Hepatocyte (in vitro differentiated cells): ENCODE results near the gene CHD5. TPM values are rescaled to one million over a fixed set of nuclear protein-coding genes. Genes with fewer than 3 reads are reported as not detected.

Experiments used
- DNase-seq: peaks from one replicate; pipeline ENCODE4 v3.0.0-alpha.2; 2016; ENCODE audit warnings: low spot score
- H2AFZ ChIP-seq: fragments of 200-600 bp; sonication (generic); 2 replicates; pipeline ENCODE4 v1.6.0; 2016; ENCODE audit warnings: antibody characterized with exemption, mild to moderate bottlenecking
- H3K27ac ChIP-seq: fragments of 200-600 bp; sonication (generic); 2 replicates; pipeline ENCODE4 v1.5.1; 2016; ENCODE audit warnings: mild to moderate bottlenecking
- H3K27me3 ChIP-seq: fragments of 200-600 bp; sonication (generic); 2 replicates; pipeline ENCODE4 v1.6.1; 2016
- H3K36me3 ChIP-seq: fragments of 200-600 bp; sonication (generic); replicated peaks from 2 replicates; pipeline ENCODE4 v1.5.1; 2016; ENCODE audit warnings: low read depth; ENCODE audit not compliant: insufficient read depth
- H3K4me1 ChIP-seq: fragments of 200-600 bp; sonication (generic); 2 replicates; pipeline ENCODE4 v1.5.1; 2016; ENCODE audit warnings: mild to moderate bottlenecking, moderate library complexity; ENCODE audit not compliant: insufficient read depth
- H3K4me2 ChIP-seq: fragments of 200-600 bp; sonication (generic); 2 replicates; pipeline ENCODE4 v1.6.0; 2016
- H3K4me3 ChIP-seq: fragments of 200-600 bp; sonication (generic); 2 replicates; pipeline ENCODE4 v1.5.1; 2016; ENCODE audit warnings: mild to moderate bottlenecking
- H3K79me2 ChIP-seq: fragments of 200-600 bp; sonication (generic); 2 replicates; pipeline ENCODE4 v1.6.0; 2017; ENCODE audit warnings: mild to moderate bottlenecking
- H3K9me2 ChIP-seq: fragments of 200-600 bp; sonication (generic); replicated peaks from 2 replicates; pipeline ENCODE4 v1.6.0; 2017; ENCODE audit warnings: mild to moderate bottlenecking; ENCODE audit not compliant: insufficient read depth
- H3K9me3 ChIP-seq: fragments of 200-600 bp; sonication (generic); 2 replicates; pipeline ENCODE4 v1.5.1; 2016; ENCODE audit warnings: low read depth, mild to moderate bottlenecking
- H4K20me1 ChIP-seq: fragments of 200-600 bp; sonication (generic); 2 replicates; pipeline ENCODE4 v1.6.0; 2016; ENCODE audit warnings: mild to moderate bottlenecking; ENCODE audit not compliant: insufficient read depth, poor library complexity, severe bottlenecking
- CTCF ChIP-seq: fragments of 200-600 bp; sonication (generic); IDR thresholded peaks from 2 replicates; pipeline ENCODE4 v1.5.1; 2016; ENCODE audit warnings: antibody characterized with exemption, mild to moderate bottlenecking; ENCODE audit not compliant: poor library complexity
- EZH2 ChIP-seq: fragments of 200-600 bp; sonication (generic); IDR thresholded peaks from 2 replicates; pipeline ENCODE4 v1.6.1; 2016; ENCODE audit warnings: antibody characterized with exemption, mild to moderate bottlenecking, borderline replicate concordance
- EZH2phosphoT487 ChIP-seq: fragments of 200-600 bp; sonication (generic); IDR thresholded peaks from one replicate; pipeline ENCODE4 v1.6.1; 2018; ENCODE audit warnings: antibody characterized with exemption, mild to moderate bottlenecking, low read depth, moderate library complexity; ENCODE audit not compliant: unreplicated experiment, severe bottlenecking
- WGBS: methylation state at CpG from one replicate; pipeline ENCODE4 v1.1.6; 2016; ENCODE audit warnings: low lambda C conversion rate; ENCODE audit errors: missing lambda C conversion rate; 5-methylcytosine and 5-hydroxymethylcytosine counted together
- polyA plus RNA-seq: library from polyadenylated mRNA; unstranded; fragments of >200 nt; fragmentation: Nextera tagmentation; extraction: Ambion mirVana; gene quantifications from 2 replicates; pipeline ENCODE4 v1.2.1, GENCODE V29; 2016
- total RNA-seq: library from RNA; depleted of rRNA; stranded (reverse); fragments of >200 nt; gene quantifications from 2 replicates; pipeline ENCODE4 v1.2.3, GENCODE V29; 2014

Gene CHD5
- total and polyA plus RNA-seq, 2 experiments from 2014 or later: 0.13 TPM; not detected in 1

DNA sequence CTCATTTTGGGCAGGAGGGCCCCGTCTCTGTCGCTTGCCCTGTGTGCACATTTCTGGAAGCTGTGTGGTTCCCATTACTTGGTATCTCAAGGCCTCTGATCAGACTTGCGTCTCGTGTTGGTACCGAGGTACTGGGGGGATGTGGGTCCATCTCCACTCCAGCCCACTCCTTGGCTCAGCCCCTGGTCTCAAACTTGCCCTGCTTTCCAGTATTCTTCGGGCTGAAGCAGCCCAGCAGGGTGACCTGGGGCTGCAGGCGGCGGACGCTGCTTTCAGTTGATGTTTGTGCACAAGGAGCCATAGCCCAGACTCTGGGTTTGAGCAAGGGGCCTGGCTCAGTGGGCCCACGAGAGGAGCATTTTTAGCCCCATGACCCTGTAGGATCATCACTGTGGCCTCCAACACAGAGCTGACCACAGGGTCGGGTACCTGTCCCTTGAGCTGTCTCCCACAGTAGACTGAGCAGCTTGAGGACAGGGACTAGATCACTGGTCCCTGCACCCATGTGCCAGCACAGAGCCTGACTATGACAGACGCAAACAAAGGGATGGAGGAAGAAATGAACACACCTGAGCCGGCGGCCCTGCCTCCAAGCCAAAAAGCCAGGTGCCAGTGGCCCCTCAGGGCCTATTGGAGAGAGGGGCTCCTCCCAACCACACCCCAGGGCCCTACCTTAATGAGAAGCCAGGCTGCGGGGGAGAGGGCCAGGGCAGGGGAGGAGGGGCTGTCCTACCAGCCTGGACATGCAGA, 46.8 kb downstream of the CHD5 start:
- Histone ChIP-seq H3K36me3 (no peaks in the 10 kb centered on the region), H3K9me3 (no peaks in the 10 kb centered on the region), H3K79me2 (no peaks in the 10 kb centered on the region), H3K27ac (no peak overlapping the region), H2AFZ (no peak overlapping the region), H3K27me3 (no peaks in the 10 kb centered on the region), H4K20me1 (no peaks in the 10 kb centered on the region), H3K4me1 (no peaks in the 10 kb centered on the region), H3K4me3 (no peak overlapping the region), H3K4me2 (no peak overlapping the region), H3K9me2 (no peaks in the 10 kb centered on the region)
- 87% methylated on average over 15 of the region's 15 CpGs for WGBS
- no peak for DNase-seq
- no peak for TF ChIP-seq EZH2
- no peak for TF ChIP-seq EZH2phosphoT487
- TF ChIP-seq CTCF: no peak

DNA sequence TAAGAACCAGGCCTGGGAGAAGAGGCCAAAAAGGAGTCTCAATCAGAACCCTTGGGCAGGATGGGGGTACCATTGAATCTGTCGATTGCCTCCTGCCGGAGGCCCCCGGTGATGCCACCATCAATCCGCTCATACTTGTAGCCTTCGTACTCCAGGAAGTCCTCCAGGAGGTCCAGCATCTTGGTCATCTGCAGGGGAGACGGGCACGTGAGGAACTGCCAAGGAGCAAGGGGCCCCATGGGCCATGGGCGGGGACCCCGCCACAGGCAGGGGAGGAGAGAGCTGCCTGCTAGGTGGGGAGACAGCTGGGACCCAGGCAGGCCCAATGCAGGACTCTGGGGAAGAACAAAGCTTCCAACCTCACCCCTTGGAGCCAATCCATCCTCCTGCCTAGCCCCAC, 48.6 kb downstream of the CHD5 start:
- Histone ChIP-seq H3K79me2 (no peaks in the 10 kb centered on the region), H3K4me3 (no peak overlapping the region), H4K20me1 (no peaks in the 10 kb centered on the region), H3K36me3 (no peaks in the 10 kb centered on the region), H3K27ac (no peak overlapping the region), H2AFZ (no peak overlapping the region), H3K4me1 (no peaks in the 10 kb centered on the region), H3K9me3 (no peaks in the 10 kb centered on the region), H3K4me2 (no peak overlapping the region), H3K9me2 (no peaks in the 10 kb centered on the region), H3K27me3 (no peaks in the 10 kb centered on the region)
- TF ChIP-seq CTCF (no peak), EZH2phosphoT487 (no peak), EZH2 (no peak)
- 91% methylated on average over 9 of the region's 9 CpGs for WGBS
- no peak for DNase-seq

GRCh38 chr1:6130596-6130995, 49.5 kb downstream of the CHD5 start:
- no peaks in the 10 kb centered on the region for H4K20me1 ChIP-seq
- no peak overlapping the region for H3K27ac ChIP-seq
- H3K9me3 ChIP-seq: no peaks in the 10 kb centered on the region
- H3K9me2 ChIP-seq: no peaks in the 10 kb centered on the region
- H3K4me2 ChIP-seq: no peak overlapping the region
- WGBS: 89% methylated on average over 7 of the region's 7 CpGs
- no peaks in the 10 kb centered on the region for H3K36me3 ChIP-seq
- TF ChIP-seq EZH2phosphoT487 (no peak), EZH2 (no peak), CTCF (no peak)
- H3K27me3 ChIP-seq: no peaks in the 10 kb centered on the region
- no peaks in the 10 kb centered on the region for H3K79me2 ChIP-seq
- H3K4me1 ChIP-seq: no peaks in the 10 kb centered on the region
- no peak overlapping the region for H3K4me3 ChIP-seq
- no peak for DNase-seq
- H2AFZ ChIP-seq: no peak overlapping the region
